Measurements from ENCODE around the gene MED19.

The MED19 gene

DNA sequence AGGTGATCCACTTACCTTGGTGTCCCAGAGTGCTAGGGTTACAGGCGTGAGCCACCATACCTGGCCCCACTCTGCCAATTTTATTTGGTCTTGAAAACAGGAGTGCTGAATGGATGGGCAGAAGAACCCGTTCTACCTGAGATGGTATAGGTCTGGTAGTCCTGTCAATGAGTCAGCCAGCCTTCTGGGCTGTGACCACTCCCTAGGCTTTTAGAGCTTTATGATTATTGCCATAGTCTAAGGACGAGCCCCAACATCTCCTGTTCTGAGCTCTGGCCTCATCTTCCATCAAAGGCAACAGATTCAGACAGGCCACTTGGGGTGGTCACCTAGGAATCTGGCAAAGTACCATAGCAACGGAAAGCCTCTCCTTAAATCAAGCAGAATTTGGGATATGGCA lies 32.6 kb downstream of the MED19 start:
- Histone ChIP-seq H3K36me3 (ENCODE audit: insufficient read depth, low read length) (peaks cover 86% of the 10 kb centered on the region), H3K4me1 (ENCODE audit: insufficient read depth, low read length) (peaks cover 5% of the 10 kb centered on the region), H4K20me1 (ENCODE audit: insufficient read depth, low read length) (peaks cover 56% of the 10 kb centered on the region), H3K4me2 (ENCODE audit: insufficient read depth, low read length) (no peak overlapping the region), H3K27ac (ENCODE audit: low read length) (no peak overlapping the region), H3K4me3 (ENCODE audit: low read depth in 1 of 2, low read length in 2 of 2) (no peak overlapping the region), H3K27me3 (ENCODE audit: insufficient read depth, low read length, poor library complexity) (no peaks in the 10 kb centered on the region), H3K79me2 (ENCODE audit: insufficient read depth, low read length) (peaks cover 87% of the 10 kb centered on the region), H3K9me3 (ENCODE audit: insufficient read depth, low read length, severe bottlenecking) (no peaks in the 10 kb centered on the region), H2AFZ (ENCODE audit: low read depth, low read length) (no peak overlapping the region), H3K9ac (ENCODE audit: low read depth, low read length) (no peak overlapping the region)
- DNase-seq (no peak), ATAC-seq (ENCODE audit: insufficient read depth, low read depth) (no peak)
- TF ChIP-seq, protein P1, sequence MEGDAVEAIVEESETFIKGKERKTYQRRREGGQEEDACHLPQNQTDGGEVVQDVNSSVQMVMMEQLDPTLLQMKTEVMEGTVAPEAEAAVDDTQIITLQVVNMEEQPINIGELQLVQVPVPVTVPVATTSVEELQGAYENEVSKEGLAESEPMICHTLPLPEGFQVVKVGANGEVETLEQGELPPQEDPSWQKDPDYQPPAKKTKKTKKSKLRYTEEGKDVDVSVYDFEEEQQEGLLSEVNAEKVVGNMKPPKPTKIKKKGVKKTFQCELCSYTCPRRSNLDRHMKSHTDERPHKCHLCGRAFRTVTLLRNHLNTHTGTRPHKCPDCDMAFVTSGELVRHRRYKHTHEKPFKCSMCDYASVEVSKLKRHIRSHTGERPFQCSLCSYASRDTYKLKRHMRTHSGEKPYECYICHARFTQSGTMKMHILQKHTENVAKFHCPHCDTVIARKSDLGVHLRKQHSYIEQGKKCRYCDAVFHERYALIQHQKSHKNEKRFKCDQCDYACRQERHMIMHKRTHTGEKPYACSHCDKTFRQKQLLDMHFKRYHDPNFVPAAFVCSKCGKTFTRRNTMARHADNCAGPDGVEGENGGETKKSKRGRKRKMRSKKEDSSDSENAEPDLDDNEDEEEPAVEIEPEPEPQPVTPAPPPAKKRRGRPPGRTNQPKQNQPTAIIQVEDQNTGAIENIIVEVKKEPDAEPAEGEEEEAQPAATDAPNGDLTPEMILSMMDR (IDR thresholded peaks at IDR 0.05; ENCODE audit: borderline replicate concordance, extremely low read depth, low read length, poor library complexity, severe bottlenecking) = no peak
- no peak for TF ChIP-seq EZH2 (IDR thresholded peaks at IDR 0.05; ENCODE audit: borderline replicate concordance, low read depth, low read length, severe bottlenecking)

DNA sequence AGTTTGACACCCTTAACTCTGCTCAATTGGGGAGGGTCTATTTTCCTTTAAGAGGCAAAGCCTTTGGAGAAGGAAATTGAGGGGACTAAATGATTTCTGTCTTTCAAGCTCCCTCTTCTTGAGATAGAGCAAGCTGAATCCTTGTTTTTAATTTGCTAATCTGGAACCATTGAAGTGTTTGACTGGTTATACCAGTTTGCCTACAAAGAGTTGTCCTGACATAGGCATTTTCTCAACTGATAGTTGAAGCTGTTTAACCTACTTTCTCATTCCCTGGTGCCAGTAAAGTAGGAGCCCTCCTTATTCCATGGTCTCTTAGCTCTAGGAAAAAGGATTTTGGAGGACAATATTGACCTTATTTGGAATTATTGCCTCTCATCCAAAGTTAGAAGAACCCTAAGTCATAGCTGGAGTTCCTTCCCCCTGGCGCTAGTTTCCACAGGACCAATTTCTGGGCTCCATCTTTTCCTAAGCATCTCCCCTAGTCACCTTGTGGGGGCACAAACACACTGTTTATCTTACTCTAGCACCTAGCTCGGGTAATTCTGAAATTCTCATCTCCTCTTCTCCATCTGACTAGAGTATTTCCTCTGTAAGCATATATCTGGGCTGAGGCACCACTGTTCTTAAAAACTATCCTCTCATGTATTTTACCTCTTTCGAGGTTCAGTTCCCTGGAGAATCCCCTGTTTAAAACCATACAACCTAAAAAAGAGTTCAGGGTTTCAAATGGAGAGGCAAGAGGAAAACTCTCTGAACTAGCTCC lies 36.7 kb downstream of the MED19 start:
- TF ChIP-seq, protein P1 (IDR thresholded peaks at IDR 0.05; ENCODE audit: borderline replicate concordance, extremely low read depth, low read length, poor library complexity, severe bottlenecking) = no peak
- no peak for TF ChIP-seq EZH2 (IDR thresholded peaks at IDR 0.05; ENCODE audit: borderline replicate concordance, low read depth, low read length, severe bottlenecking)
- ATAC-seq (ENCODE audit: insufficient read depth, low read depth) (no peak; the same call in 2 of the 3 replicates), DNase-seq (no peak)
- Histone ChIP-seq H4K20me1 (ENCODE audit: insufficient read depth, low read length) (peaks cover 75% of the 10 kb centered on the region), H3K9ac (ENCODE audit: low read depth, low read length) (no peak overlapping the region), H3K27me3 (ENCODE audit: insufficient read depth, low read length, poor library complexity) (no peaks in the 10 kb centered on the region), H3K27ac (ENCODE audit: low read length) (no peak overlapping the region), H3K79me2 (ENCODE audit: insufficient read depth, low read length) (peaks cover 94% of the 10 kb centered on the region), H3K4me1 (ENCODE audit: insufficient read depth, low read length) (peaks cover 33% of the 10 kb centered on the region), H2AFZ (ENCODE audit: low read depth, low read length) (no peak overlapping the region), H3K4me3 (ENCODE audit: low read depth in 1 of 2, low read length in 2 of 2) (no peak overlapping the region), H3K4me2 (ENCODE audit: insufficient read depth, low read length) (peak overlapping the region; percentile 11; the same call in 1 of the 2 replicates), H3K36me3 (ENCODE audit: insufficient read depth, low read length) (peaks cover 83% of the 10 kb centered on the region), H3K9me3 (ENCODE audit: insufficient read depth, low read length, severe bottlenecking) (no peaks in the 10 kb centered on the region)

DNA sequence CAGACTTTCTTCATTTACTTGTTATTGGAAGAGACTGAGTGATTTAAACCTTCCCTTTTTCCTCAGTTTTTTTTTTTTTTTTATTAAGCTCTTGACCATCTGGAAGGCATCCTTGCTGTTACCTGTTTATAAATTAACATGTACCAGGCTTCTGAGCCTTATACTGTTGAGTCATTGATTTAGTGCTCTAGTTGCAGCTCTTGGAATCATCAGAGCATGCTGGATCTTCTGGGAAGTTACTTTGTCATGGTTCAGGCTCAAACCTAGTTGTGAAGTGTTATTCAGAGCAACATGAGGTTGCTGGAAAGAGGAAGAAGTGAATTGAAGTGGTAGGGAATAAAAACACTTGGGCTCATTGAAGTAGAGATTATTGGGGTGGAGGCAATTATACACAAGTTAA lies 37.8 kb downstream of the MED19 start:
- Histone ChIP-seq H3K4me2 (ENCODE audit: insufficient read depth, low read length) (peak overlapping the region; percentile 34), H3K27ac (ENCODE audit: low read length) (no peak overlapping the region), H3K36me3 (ENCODE audit: insufficient read depth, low read length) (peaks cover 73% of the 10 kb centered on the region), H2AFZ (ENCODE audit: low read depth, low read length) (no peak overlapping the region), H3K9ac (ENCODE audit: low read depth, low read length) (no peak overlapping the region), H3K9me3 (ENCODE audit: insufficient read depth, low read length, severe bottlenecking) (no peaks in the 10 kb centered on the region), H3K79me2 (ENCODE audit: insufficient read depth, low read length) (peaks cover 94% of the 10 kb centered on the region), H4K20me1 (ENCODE audit: insufficient read depth, low read length) (peaks cover 74% of the 10 kb centered on the region), H3K4me3 (ENCODE audit: low read depth in 1 of 2, low read length in 2 of 2) (no peak overlapping the region), H3K27me3 (ENCODE audit: insufficient read depth, low read length, poor library complexity) (no peaks in the 10 kb centered on the region), H3K4me1 (ENCODE audit: insufficient read depth, low read length) (peaks cover 44% of the 10 kb centered on the region)
- no peak for TF ChIP-seq EZH2 (IDR thresholded peaks at IDR 0.05; ENCODE audit: borderline replicate concordance, low read depth, low read length, severe bottlenecking)
- TF ChIP-seq, protein P1 (IDR thresholded peaks at IDR 0.05; ENCODE audit: borderline replicate concordance, extremely low read depth, low read length, poor library complexity, severe bottlenecking) = no peak
- ATAC-seq (ENCODE audit: insufficient read depth, low read depth) = no peak
- no peak for DNase-seq
